ENCODE measurements around the gene ZNF646. TPM values are rescaled to one million over a fixed set of nuclear protein-coding genes. Genes with fewer than 3 reads are reported as not detected.

ZNF646 gene
- total RNA-seq, 2 donors from 2014 or later: 26.3 to 33.7 TPM

GRCh38 chr16:31083556-31083955 lies 9.3 kb downstream of the ZNF646 start:
- intact Hi-C loops (cut with DNase I): no loop called here
- TF ChIP-seq POLR2AphosphoS5 (IDR thresholded peaks at IDR 0.05): no peak
- TF ChIP-seq POLR2A (IDR thresholded peaks at IDR 0.05): no peak
- TF ChIP-seq CTCF (IDR thresholded peaks at IDR 0.05): no peak
- Histone ChIP-seq H3K36me3 (peaks cover 0 to 17% of the 10 kb centered on the region in 2 donors), H3K27ac (no peak overlapping the region), H3K4me3 (no peak overlapping the region), H3K4me1 (replicated peaks) (no peaks in the 10 kb centered on the region), H3K9me3 (no peaks in the 10 kb centered on the region), H3K27me3 (replicated peaks; ENCODE audit: insufficient read depth) (no peaks in the 10 kb centered on the region)
- no peak for DNase-seq (ENCODE audit: low spot score)
- 69% methylated on average over 5 of the region's 5 CpGs for WGBS

DNA sequence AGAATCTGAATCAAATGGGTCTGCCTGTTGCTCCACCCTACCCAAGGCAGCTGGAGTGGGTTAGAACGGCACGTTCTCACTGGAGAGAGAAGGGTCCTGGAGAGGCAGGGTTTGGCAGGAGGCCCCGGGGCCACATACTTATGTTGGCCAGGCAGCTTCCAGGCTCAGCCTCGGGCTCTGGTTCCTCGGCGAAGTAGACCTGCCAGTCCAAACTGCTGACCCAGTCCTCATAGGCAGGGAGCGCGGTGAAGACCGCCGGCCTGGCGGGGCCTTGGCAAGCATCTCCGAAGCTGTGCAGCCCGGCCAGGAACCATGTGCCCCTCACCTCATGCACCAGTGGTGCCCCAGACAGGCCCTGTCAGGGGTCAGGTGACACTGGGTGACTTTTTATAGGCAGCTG lies 9.8 kb downstream of the ZNF646 start:
- no peak overlapping the region for H3K27ac ChIP-seq
- no peaks in the 10 kb centered on the region for H3K4me1 ChIP-seq (replicated peaks)
- H3K9me3 ChIP-seq: no peaks in the 10 kb centered on the region
- peaks cover 0 to 14% of the 10 kb centered on the region in 2 donors for H3K36me3 ChIP-seq
- WGBS: 80% methylated on average over 11 of the region's 13 CpGs
- H3K27me3 ChIP-seq (replicated peaks; ENCODE audit: insufficient read depth): no peaks in the 10 kb centered on the region
- no peak for TF ChIP-seq POLR2A (IDR thresholded peaks at IDR 0.05)
- TF ChIP-seq POLR2AphosphoS5 (IDR thresholded peaks at IDR 0.05): no peak
- no peak for TF ChIP-seq CTCF (IDR thresholded peaks at IDR 0.05)
- intact Hi-C loops (cut with DNase I): no loop called here
- H3K4me3 ChIP-seq: no peak overlapping the region
- no peak for DNase-seq (ENCODE audit: low spot score)

DNA sequence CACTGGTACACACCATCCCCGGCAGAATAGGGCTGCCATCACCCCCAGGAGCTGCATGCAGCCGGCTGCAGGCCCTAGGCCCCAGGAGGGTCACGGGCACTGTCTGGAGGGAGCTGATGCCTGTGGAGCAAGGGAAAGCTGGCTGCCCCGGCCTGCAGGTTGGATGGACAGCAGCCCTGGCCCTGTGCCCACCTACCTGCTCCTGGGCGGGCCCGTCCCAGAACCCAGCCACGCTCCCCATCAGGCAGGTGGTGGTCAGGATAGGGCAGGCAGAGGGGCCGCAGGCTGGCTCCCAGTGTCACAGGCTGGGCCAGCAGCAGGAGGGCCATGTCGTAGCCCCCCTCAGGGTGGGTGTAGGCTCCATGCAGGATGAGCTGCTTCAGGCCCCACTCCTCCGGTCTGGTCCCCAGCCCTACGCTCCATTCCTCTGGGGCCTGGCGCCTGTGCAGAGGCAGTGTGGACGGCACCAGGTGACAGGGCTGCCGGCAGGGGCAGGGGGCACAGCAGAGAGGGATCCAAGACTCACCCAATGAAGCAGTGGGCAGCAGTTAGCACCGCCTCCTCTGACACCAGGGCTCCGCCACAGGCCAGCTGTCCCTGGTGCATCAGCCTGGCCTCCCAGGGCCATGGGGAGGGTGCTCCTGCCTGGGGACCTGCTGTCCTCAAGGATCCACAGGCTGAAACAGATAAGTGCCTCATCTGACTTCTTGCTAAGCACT lies 10.5 kb downstream of the ZNF646 start:
- TF ChIP-seq CTCF (IDR thresholded peaks at IDR 0.05): no peak
- TF ChIP-seq POLR2AphosphoS5 (IDR thresholded peaks at IDR 0.05): no peak
- no peak for TF ChIP-seq POLR2A (IDR thresholded peaks at IDR 0.05)
- intact Hi-C loops (cut with DNase I): no loop called here
- WGBS: 82% methylated on average over 11 of the region's 16 CpGs

GRCh38 chr16:31085411-31085810 lies 11.2 kb downstream of the ZNF646 start:
- no peak for DNase-seq (ENCODE audit: low spot score)
- intact Hi-C loops (cut with DNase I): no loop called here
- TF ChIP-seq CTCF (IDR thresholded peaks at IDR 0.05) (no peak), POLR2AphosphoS5 (IDR thresholded peaks at IDR 0.05) (no peak), POLR2A (IDR thresholded peaks at IDR 0.05) (no peak)

More for the DNA sequence above, 10.5 kb downstream of the ZNF646 start:
- Histone ChIP-seq H3K4me3 (no peak overlapping the region), H3K9me3 (no peaks in the 10 kb centered on the region), H3K36me3 (peaks cover 0 to 14% of the 10 kb centered on the region in 2 donors), H3K27ac (no peak overlapping the region), H3K4me1 (replicated peaks) (no peaks in the 10 kb centered on the region), H3K27me3 (replicated peaks; ENCODE audit: insufficient read depth) (no peaks in the 10 kb centered on the region)
- no peak for DNase-seq (ENCODE audit: low spot score)

More at GRCh38 chr16:31085411-31085810, 11.2 kb downstream of the ZNF646 start:
- H3K4me1 ChIP-seq (replicated peaks): no peaks in the 10 kb centered on the region
- H3K27me3 ChIP-seq (replicated peaks; ENCODE audit: insufficient read depth): no peaks in the 10 kb centered on the region
- H3K27ac ChIP-seq: no peak overlapping the region
- H3K9me3 ChIP-seq: no peaks in the 10 kb centered on the region
- H3K4me3 ChIP-seq: no peak overlapping the region
- H3K36me3 ChIP-seq: peaks cover 0 to 13% of the 10 kb centered on the region in 2 donors
- 72% methylated on average over 8 of the region's 8 CpGs for WGBS

All from prostate gland (tissue), 2 donors.